Measurements from ENCODE around the gene RPL35. TPM values are rescaled to one million over a fixed set of nuclear protein-coding genes. Genes with fewer than 3 reads are reported as not detected.

RPL35 gene
- total RNA-seq, 2 experiments from 2014 or later: 2,088 to 2,142 TPM

DNA sequence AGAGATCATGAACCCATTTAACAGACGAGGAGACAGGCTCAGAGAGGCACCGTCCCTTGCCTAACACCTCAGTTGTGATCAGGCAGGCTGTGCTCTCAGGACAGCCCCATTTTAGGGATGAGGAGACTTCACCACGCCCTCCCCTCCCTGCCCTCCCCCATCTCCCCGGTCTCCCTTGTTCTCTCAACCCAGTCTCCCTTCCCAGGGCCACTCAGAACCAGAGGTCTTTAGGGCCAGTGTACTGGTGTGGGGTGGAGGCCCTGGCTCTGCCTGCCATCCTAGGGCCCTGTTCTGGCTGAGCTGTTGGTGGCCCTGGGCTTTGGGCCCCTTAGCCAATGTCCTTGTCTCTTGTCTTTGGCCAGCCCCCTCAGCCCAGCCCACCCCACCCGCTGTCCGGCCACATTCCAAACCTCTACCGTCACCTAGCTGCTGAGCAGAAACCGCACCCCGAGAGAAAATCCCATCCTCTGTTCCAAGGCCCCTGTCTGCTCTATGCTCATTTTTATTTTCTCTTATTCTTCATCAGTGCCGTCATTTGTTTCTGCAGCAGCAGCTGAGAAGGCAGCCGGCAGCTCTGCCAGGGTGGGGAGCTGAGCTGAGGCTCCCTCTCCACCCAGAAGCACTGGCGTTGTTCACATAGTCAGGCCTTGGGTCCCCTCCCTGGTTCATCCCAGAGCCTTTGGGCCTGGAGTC, 50.9 kb downstream of the RPL35 start:
- Mint-ChIP-seq H3K36me3 (ENCODE audit: low read depth) (no peaks in the 10 kb centered on the region), H3K27ac (no peak overlapping the region), H3K4me1 (ENCODE audit: low read depth) (no peaks in the 10 kb centered on the region), H3K9me3 (no peaks in the 10 kb centered on the region), H3K4me3 (no peak overlapping the region), H3K27me3 (no peaks in the 10 kb centered on the region)
- TF ChIP-seq, protein P1, sequence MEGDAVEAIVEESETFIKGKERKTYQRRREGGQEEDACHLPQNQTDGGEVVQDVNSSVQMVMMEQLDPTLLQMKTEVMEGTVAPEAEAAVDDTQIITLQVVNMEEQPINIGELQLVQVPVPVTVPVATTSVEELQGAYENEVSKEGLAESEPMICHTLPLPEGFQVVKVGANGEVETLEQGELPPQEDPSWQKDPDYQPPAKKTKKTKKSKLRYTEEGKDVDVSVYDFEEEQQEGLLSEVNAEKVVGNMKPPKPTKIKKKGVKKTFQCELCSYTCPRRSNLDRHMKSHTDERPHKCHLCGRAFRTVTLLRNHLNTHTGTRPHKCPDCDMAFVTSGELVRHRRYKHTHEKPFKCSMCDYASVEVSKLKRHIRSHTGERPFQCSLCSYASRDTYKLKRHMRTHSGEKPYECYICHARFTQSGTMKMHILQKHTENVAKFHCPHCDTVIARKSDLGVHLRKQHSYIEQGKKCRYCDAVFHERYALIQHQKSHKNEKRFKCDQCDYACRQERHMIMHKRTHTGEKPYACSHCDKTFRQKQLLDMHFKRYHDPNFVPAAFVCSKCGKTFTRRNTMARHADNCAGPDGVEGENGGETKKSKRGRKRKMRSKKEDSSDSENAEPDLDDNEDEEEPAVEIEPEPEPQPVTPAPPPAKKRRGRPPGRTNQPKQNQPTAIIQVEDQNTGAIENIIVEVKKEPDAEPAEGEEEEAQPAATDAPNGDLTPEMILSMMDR (IDR thresholded peaks at IDR 0.05): no peak
- Histone ChIP-seq H3K4me3 (ENCODE audit: low read length) (no peak overlapping the region), H3K36me3 (ENCODE audit: insufficient read depth, low read length) (no peaks in the 10 kb centered on the region), H3K9me3 (ENCODE audit: control insufficient read depth in 1 of 2, insufficient read depth in 1 of 2, low read length in 2 of 2) (no peaks in the 10 kb centered on the region), H3K4me1 (ENCODE audit: insufficient read depth, low read length) (no peaks in the 10 kb centered on the region), H3K27me3 (ENCODE audit: control insufficient read depth in 1 of 2, insufficient read depth in 2 of 2, low read length in 2 of 2) (no peaks in the 10 kb centered on the region), H3K27ac (ENCODE audit: low read depth in 1 of 2, low read length in 2 of 2) (no peak overlapping the region)
- ChIA-PET POLR2A (no interaction called here), CTCF (no interaction called here)
- ATAC-seq (ENCODE audit: poor library complexity): no peak
- no peak for DNase-seq
- intact Hi-C loops (cut with DNase I, micrococcal nuclease): no loop called here

DNA sequence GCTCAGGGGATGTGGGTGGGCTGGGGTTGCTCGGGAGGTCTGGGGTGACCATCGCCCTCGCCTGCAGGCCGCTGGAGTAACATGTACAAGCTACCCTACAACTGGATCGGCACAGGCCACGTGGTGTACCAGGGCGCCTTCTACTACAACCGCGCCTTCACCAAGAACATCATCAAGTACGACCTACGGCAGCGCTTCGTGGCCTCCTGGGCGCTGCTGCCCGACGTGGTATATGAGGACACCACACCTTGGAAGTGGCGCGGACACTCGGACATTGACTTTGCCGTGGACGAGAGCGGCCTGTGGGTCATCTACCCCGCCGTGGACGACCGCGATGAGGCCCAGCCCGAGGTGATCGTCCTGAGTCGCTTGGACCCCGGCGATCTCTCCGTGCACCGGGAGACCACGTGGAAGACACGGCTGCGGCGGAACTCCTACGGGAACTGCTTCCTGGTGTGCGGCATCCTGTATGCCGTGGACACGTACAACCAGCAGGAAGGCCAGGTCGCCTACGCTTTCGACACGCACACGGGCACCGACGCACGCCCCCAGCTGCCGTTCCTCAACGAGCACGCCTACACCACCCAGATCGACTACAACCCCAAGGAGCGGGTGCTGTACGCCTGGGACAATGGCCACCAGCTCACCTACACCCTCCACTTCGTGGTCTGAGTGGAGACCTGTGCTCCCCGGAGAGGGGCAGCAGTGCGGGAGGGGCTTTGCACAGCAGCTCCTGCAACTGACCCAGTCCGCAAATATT, 51.8 kb downstream of the RPL35 start:
- H3K4me1 ChIP-seq (ENCODE audit: insufficient read depth, low read length): no peaks in the 10 kb centered on the region
- Mint-ChIP-seq H3K4me3 (no peak overlapping the region), H3K36me3 (ENCODE audit: low read depth) (no peaks in the 10 kb centered on the region), H3K4me1 (ENCODE audit: low read depth) (no peaks in the 10 kb centered on the region), H3K9me3 (no peaks in the 10 kb centered on the region), H3K27ac (no peak overlapping the region), H3K27me3 (peaks cover 3% of the 10 kb centered on the region)
- H3K4me3 ChIP-seq (ENCODE audit: low read length): no peak overlapping the region
- CTCF ChIA-PET: no interaction called here
- no peaks in the 10 kb centered on the region for H3K27me3 ChIP-seq (ENCODE audit: control insufficient read depth in 1 of 2, insufficient read depth in 2 of 2, low read length in 2 of 2)
- POLR2A ChIA-PET: no interaction called here
- DNase-seq (no peak), ATAC-seq (ENCODE audit: poor library complexity) (no peak)
- H3K27ac ChIP-seq (ENCODE audit: low read depth in 1 of 2, low read length in 2 of 2): no peak overlapping the region
- H3K9me3 ChIP-seq (ENCODE audit: control insufficient read depth in 1 of 2, insufficient read depth in 1 of 2, low read length in 2 of 2): no peaks in the 10 kb centered on the region
- intact Hi-C loops (cut with DNase I, micrococcal nuclease): no loop called here
- no peaks in the 10 kb centered on the region for H3K36me3 ChIP-seq (ENCODE audit: insufficient read depth, low read length)
- TF ChIP-seq, protein P1 (IDR thresholded peaks at IDR 0.05): no peak

DNA sequence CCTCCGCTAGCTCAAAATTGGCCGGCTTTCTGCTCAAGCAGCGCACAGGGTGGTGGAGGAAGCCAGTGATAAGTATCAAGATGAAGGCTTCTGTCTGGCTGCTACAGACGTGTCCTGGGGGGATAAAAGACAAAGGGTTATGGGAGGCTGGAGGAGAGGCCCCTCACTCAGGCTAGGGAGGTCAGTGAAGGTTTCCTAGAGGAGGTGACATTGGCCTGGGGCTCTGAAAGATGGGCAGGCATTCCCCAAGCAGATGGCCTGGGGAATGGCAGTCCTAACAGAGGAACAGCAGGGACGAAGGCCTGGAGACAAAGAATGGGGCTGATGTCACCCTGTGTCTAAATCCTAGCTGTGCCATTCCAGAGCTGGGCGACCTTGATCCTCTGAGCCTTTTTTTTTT, 52.5 kb downstream of the RPL35 start:
- Mint-ChIP-seq H3K4me1 (ENCODE audit: low read depth) (no peaks in the 10 kb centered on the region), H3K4me3 (no peak overlapping the region), H3K9me3 (no peaks in the 10 kb centered on the region), H3K27me3 (peaks cover 4% of the 10 kb centered on the region), H3K36me3 (ENCODE audit: low read depth) (no peaks in the 10 kb centered on the region), H3K27ac (no peak overlapping the region)
- Histone ChIP-seq H3K4me3 (ENCODE audit: low read length) (no peak overlapping the region), H3K27me3 (ENCODE audit: control insufficient read depth in 1 of 2, insufficient read depth in 2 of 2, low read length in 2 of 2) (no peaks in the 10 kb centered on the region), H3K9me3 (ENCODE audit: control insufficient read depth in 1 of 2, insufficient read depth in 1 of 2, low read length in 2 of 2) (no peaks in the 10 kb centered on the region), H3K36me3 (ENCODE audit: insufficient read depth, low read length) (no peaks in the 10 kb centered on the region), H3K4me1 (ENCODE audit: insufficient read depth, low read length) (no peaks in the 10 kb centered on the region), H3K27ac (ENCODE audit: low read depth in 1 of 2, low read length in 2 of 2) (no peak overlapping the region)
- CTCF ChIA-PET: no interaction called here
- POLR2A ChIA-PET: no interaction called here
- ATAC-seq (ENCODE audit: poor library complexity) (no peak), DNase-seq (no peak)
- intact Hi-C loops (cut with DNase I, micrococcal nuclease): no loop called here
- TF ChIP-seq, protein P1 (IDR thresholded peaks at IDR 0.05): no peak

Measured in CD4-positive, alpha-beta T cell (primary cell).